HepG2 (cell line): ENCODE data around the gene STRADB.

Experiments used
- AKAP8 ChIP-seq: sonication (generic); formaldehyde crosslinking; IDR thresholded peaks from 2 replicates; pipeline ENCODE4 v1.5.1; 2020; ENCODE audit warnings: mild to moderate bottlenecking, missing genetic modification reagents
- BRCA1 ChIP-seq: sonication (generic); formaldehyde crosslinking; IDR thresholded peaks from 2 replicates; pipeline ENCODE4 v1.4.0; 2020; ENCODE audit warnings: missing genetic modification reagents
- CTCF ChIP-seq: sonication (generic); formaldehyde crosslinking; IDR thresholded peaks from 2 replicates; pipeline ENCODE4 v1.5.0; 2020; ENCODE audit warnings: mild to moderate bottlenecking, missing genetic modification reagents, moderate library complexity
- ESRRA ChIP-seq: sonication (generic); formaldehyde crosslinking; IDR thresholded peaks from 2 replicates; pipeline ENCODE4 v1.5.1; 2020; ENCODE audit warnings: mild to moderate bottlenecking, low read depth, missing genetic modification reagents
- HDAC6 ChIP-seq: fragments of 200-600 bp; sonication (generic); IDR thresholded peaks from 2 replicates; pipeline ENCODE4 v1.7.0; 2017; ENCODE audit warnings: mild to moderate bottlenecking, antibody characterized with exemption, low read length, low read depth
- KDM1A ChIP-seq: IDR thresholded peaks from 2 replicates; pipeline ENCODE4 v1.6.1; 2016; ENCODE audit warnings: missing compliant biosample characterization
- POLR2AphosphoS5 ChIP-seq: IDR thresholded peaks from 2 replicates; pipeline ENCODE4 v1.6.1; 2012; ENCODE audit warnings: low read depth, low read length
- SALL1 ChIP-seq: sonication (generic); formaldehyde crosslinking; IDR thresholded peaks from 2 replicates; pipeline ENCODE4 v1.8.0; 2022; ENCODE audit warnings: mild to moderate bottlenecking, missing genetic modification reagents
- SIN3A ChIP-seq: IDR thresholded peaks from 2 replicates; pipeline ENCODE4 v1.6.1; 2011; ENCODE audit warnings: low read depth, mild to moderate bottlenecking, control low read depth, low read length, borderline replicate concordance
- ZBTB4 ChIP-seq: sonication (generic); formaldehyde crosslinking; IDR thresholded peaks from 2 replicates; pipeline ENCODE4 v1.4.0; 2020; ENCODE audit warnings: missing genetic modification reagents, mild to moderate bottlenecking, borderline replicate concordance
- ZNF230 ChIP-seq: sonication (generic); formaldehyde crosslinking; IDR thresholded peaks from 2 replicates; pipeline ENCODE4 v1.4.0; 2020; ENCODE audit warnings: mild to moderate bottlenecking, missing genetic modification reagents
- ZNF563 ChIP-seq: sonication (generic); formaldehyde crosslinking; IDR thresholded peaks from 2 replicates; pipeline ENCODE4 v1.8.0; 2022; ENCODE audit warnings: mild to moderate bottlenecking, moderate library complexity, missing genetic modification reagents
- ZNF670 ChIP-seq: sonication (generic); formaldehyde crosslinking; IDR thresholded peaks from 2 replicates; pipeline ENCODE4 v1.8.0; 2022; ENCODE audit warnings: mild to moderate bottlenecking, missing genetic modification reagents, borderline replicate concordance

GRCh38 chr2:201441409-201441808 is 10.1 kb upstream of the STRADB start:
- no peak for TF ChIP-seq ZNF670 (CRISPR knock-in tag)
- no peak for TF ChIP-seq BRCA1 (CRISPR knock-in tag)
- TF ChIP-seq AKAP8 (CRISPR knock-in tag) = no peak
- no peak for TF ChIP-seq CTCF (CRISPR knock-in tag)
- no peak for TF ChIP-seq SIN3A
- TF ChIP-seq KDM1A = no peak
- TF ChIP-seq ZNF230 (CRISPR knock-in tag) = no peak
- TF ChIP-seq HDAC6 = no peak
- no peak for TF ChIP-seq POLR2AphosphoS5
- TF ChIP-seq ZBTB4 (CRISPR knock-in tag) = no peak
- no peak for TF ChIP-seq SALL1 (CRISPR knock-in tag)
- TF ChIP-seq ZNF563 = no peak
- TF ChIP-seq ESRRA (CRISPR knock-in tag) = no peak
